Fibroblast of the aortic adventitia (primary cell): Measurements from ENCODE around the gene NTPCR. TPM values are rescaled to one million over a fixed set of nuclear protein-coding genes. Genes with fewer than 3 reads are reported as not detected.

Experiments used
- DNase-seq: peaks from one replicate; pipeline ENCODE4 v3.0.0-alpha.2; 2010; ENCODE audit warnings: low read depth
- H3K4me3 ChIP-seq: 2 replicates; pipeline ENCODE4 v1.5.1; 2011; ENCODE audit warnings: low read depth, mild to moderate bottlenecking, control low read depth, low read length, moderate library complexity
- total RNA-seq: library from RNA; depleted of rRNA; stranded (reverse); fragments of >200 nt; gene quantifications from 2 replicates; pipeline ENCODE4 v1.2.3, GENCODE V29; 2012; ENCODE audit warnings: low replicate concordance
- TF ChIP-seq, protein P1 (sequence below): IDR thresholded peaks from 2 replicates; pipeline ENCODE4 v1.5.1; 2011; ENCODE audit warnings: mild to moderate bottlenecking, low read length, control low read depth, inconsistent platforms; ENCODE audit not compliant: insufficient read depth

NTPCR gene
- total RNA-seq, 1 donor: 19.7 TPM

DNA sequence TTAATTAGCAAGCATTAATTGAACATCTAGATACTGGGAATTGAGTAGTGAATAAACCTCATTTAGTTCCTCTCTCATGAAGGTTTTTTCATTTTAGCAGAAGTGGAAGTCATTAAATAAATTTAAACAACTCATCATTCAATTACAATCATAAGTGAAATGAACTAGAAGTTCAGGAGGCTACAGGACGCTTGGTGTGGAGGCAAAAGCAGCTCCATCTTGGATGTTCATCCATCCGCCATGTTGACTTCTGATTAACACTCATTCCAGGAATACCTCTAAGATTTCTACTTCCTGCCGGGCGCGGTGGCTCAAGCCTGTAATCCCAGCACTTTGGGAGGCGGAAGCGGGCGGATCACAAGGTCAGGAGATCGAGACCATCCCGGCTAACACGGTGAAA is 11.5 kb upstream of the NTPCR start:
- TF ChIP-seq, protein P1, sequence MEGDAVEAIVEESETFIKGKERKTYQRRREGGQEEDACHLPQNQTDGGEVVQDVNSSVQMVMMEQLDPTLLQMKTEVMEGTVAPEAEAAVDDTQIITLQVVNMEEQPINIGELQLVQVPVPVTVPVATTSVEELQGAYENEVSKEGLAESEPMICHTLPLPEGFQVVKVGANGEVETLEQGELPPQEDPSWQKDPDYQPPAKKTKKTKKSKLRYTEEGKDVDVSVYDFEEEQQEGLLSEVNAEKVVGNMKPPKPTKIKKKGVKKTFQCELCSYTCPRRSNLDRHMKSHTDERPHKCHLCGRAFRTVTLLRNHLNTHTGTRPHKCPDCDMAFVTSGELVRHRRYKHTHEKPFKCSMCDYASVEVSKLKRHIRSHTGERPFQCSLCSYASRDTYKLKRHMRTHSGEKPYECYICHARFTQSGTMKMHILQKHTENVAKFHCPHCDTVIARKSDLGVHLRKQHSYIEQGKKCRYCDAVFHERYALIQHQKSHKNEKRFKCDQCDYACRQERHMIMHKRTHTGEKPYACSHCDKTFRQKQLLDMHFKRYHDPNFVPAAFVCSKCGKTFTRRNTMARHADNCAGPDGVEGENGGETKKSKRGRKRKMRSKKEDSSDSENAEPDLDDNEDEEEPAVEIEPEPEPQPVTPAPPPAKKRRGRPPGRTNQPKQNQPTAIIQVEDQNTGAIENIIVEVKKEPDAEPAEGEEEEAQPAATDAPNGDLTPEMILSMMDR: no peak
- no peak overlapping the region for H3K4me3 ChIP-seq
- DNase-seq: no peak

DNA sequence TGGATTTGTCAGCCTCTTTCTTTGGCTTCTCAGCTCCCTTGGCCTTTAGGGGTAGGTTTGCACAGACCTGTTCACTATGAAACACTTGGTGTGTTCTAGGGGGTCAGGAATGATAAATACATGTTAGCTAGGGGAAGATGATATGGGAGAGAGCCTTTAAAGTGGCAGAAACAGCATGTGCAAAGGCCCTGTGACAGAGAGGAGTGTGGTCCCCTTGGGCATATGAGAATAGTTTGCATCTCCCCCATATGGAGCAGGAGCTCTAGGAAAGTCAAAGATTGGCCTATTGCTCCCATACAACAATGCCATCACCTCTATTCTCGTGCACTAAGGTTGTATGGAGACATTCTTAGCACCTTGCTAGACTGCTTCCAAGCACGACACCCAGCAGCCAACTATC is 10.7 kb upstream of the NTPCR start:
- TF ChIP-seq, protein P1: no peak
- no peak overlapping the region for H3K4me3 ChIP-seq
- DNase-seq: no peak

DNA sequence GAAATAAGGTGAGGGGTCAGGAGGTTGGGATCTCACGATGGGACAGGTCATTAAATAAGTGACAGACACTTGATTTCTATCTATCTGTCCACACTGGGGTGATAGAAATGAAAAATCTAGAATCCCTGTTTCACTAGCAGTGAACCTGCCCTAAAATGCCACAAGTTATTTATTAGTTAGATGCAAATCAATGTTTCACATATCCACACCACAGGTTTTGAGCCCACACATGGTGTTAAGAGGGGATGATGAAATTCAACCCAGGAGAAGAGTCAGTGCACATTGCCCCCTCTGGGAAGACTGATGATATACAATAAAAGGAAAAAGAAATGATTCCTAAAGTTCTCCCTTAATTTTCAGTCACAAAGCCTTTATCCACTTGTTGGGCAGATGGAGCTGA is 10.1 kb upstream of the NTPCR start:
- TF ChIP-seq, protein P1: no peak
- no peak for DNase-seq
- no peak overlapping the region for H3K4me3 ChIP-seq

DNA sequence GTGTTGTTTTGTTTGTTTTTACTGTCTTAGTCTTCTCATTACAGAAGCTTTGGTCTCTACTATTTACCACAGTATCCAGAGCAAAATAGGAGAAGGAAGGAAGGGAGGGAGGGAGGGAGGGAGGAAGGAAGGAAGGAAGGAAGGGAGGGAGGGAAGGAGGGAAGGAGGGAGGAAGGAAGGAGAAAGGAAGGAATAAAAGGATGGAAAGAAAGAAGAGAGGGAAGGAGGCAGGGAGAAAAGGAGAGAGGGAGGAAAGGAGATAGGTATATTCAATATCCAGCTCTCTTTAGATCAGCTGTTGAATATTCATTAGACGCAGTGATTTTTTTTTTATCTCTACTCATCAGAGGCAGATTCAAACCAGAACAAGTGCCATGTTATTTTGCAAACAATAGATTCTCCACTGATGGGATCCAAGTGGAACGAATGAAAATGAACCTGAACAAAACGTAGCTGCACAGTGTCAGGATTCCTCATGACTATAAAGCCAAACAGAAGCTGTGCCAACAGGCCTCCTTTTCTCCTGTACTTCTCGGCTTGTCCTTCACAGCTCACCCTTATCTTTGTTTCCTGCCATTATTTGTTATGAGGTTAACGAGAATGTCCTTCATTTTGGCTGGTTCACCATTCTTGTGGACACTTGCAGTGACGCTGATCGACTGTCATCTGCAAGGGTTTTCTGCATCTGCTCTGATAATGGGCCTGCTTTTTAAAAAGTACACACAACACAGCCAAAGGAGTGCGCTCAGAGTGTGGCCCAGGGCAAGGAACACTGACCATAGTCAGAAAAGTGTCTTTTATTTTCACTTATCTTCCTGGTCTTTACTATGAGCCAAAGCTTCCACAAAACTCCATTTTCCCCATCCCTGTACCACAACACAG is 7.8 kb upstream of the NTPCR start:
- no peak for DNase-seq
- no peak overlapping the region for H3K4me3 ChIP-seq
- TF ChIP-seq, protein P1: no peak

DNA sequence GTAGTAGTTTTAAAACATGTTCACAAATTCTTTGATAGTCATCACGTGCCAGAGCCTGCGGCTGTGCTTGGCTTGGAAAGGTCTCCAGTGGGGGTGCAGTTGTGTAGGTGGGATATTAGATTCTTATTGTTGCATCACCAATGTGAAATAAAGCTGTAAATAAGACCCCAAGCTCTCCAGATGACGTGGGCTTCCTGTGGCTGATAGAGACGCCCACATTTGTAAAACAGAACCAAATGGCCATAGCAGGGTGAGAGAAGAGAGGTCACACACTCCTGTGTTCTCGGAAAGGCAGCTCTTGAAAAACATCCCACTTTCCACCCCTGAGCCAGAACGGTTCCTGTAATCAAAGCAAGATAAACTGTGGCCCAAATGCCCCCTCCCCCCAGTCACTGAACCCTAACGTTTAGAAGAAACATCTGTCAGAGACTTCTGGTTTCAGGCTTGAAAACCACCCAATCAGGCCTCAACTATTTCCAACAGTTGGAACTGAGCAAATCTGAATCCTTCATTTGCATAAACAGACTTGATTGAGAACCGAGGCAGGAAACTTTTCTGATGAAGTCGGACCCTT is 6.6 kb upstream of the NTPCR start:
- no peak overlapping the region for H3K4me3 ChIP-seq
- DNase-seq: no peak
- TF ChIP-seq, protein P1: no peak

DNA sequence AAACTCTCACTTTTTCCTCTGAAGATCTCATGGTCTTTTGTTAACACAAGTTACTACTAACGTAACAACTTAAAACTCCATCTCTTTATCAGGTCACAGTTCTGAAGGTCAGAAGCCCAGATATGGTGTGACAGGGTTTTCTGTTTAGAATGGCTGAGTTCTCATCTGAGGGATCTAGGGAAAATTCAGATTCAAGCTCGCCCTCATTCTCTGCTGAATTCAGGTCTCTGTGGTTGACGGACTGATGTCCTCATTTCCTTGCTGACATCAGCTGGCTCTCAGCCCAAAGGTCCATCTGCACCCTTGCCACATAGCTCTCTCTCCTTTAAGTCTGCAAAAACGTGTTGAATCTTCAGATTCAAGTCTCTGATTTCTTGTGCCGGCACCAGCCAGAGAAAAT is 6.1 kb upstream of the NTPCR start:
- TF ChIP-seq, protein P1: no peak
- H3K4me3 ChIP-seq: no peak overlapping the region
- DNase-seq: no peak
